GM12872 (cell line): ENCODE data around the gene TACR3.

Experiments used
- TF ChIP-seq, protein P1 (sequence below): IDR thresholded peaks from 3 replicates; pipeline ENCODE4 v1.5.1; 2011; ENCODE audit warnings: low read depth, mild to moderate bottlenecking, low read length, moderate library complexity; ENCODE audit not compliant: insufficient read depth

The TACR3 gene, protein sequence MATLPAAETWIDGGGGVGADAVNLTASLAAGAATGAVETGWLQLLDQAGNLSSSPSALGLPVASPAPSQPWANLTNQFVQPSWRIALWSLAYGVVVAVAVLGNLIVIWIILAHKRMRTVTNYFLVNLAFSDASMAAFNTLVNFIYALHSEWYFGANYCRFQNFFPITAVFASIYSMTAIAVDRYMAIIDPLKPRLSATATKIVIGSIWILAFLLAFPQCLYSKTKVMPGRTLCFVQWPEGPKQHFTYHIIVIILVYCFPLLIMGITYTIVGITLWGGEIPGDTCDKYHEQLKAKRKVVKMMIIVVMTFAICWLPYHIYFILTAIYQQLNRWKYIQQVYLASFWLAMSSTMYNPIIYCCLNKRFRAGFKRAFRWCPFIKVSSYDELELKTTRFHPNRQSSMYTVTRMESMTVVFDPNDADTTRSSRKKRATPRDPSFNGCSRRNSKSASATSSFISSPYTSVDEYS

DNA sequence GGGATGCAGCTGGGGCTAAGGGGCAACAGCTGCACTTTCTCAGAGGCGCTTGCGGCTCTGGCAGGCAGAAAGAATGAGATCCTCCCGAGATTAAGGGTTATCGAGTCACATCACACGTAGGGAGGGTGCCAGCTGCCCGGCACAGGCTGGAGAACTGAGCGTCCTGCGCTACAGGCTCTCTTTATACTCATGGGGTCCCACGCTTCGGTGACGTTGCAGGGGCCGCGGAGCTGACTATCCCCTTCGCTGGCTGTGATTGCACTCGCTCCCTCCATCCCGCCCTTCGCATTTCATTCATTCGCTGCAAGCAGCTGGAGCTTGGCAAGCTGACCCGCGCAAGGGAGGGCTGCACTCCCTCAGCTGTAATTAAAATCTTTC is at the start of gene TACR3:
TACR3 (minus strand) TSS at position 156 of the 378 bp plus-strand sequence. CDS start 310 bp downstream, outside the sequence.
- TF ChIP-seq, protein P1, sequence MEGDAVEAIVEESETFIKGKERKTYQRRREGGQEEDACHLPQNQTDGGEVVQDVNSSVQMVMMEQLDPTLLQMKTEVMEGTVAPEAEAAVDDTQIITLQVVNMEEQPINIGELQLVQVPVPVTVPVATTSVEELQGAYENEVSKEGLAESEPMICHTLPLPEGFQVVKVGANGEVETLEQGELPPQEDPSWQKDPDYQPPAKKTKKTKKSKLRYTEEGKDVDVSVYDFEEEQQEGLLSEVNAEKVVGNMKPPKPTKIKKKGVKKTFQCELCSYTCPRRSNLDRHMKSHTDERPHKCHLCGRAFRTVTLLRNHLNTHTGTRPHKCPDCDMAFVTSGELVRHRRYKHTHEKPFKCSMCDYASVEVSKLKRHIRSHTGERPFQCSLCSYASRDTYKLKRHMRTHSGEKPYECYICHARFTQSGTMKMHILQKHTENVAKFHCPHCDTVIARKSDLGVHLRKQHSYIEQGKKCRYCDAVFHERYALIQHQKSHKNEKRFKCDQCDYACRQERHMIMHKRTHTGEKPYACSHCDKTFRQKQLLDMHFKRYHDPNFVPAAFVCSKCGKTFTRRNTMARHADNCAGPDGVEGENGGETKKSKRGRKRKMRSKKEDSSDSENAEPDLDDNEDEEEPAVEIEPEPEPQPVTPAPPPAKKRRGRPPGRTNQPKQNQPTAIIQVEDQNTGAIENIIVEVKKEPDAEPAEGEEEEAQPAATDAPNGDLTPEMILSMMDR: no peak

DNA sequence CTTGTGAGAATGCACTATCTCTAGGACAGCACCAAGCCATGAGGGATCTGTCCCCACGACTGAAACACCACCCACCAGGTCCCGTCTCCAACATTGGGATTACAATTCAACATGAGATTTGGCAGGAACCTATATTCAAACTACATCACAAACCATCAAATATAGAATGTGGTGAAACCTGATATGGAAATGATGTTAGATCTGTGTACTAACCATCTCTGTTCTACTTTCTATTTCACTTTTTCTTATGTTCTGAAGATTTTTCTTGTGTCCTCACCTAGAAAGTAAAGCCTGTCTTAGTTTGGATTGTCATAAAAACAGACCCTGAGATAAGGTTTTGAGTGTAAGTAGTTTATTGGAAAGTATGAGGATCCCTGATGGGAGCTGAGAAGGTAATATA is 37.8 kb upstream of the TACR3 start:
- TF ChIP-seq, protein P1: no peak

DNA sequence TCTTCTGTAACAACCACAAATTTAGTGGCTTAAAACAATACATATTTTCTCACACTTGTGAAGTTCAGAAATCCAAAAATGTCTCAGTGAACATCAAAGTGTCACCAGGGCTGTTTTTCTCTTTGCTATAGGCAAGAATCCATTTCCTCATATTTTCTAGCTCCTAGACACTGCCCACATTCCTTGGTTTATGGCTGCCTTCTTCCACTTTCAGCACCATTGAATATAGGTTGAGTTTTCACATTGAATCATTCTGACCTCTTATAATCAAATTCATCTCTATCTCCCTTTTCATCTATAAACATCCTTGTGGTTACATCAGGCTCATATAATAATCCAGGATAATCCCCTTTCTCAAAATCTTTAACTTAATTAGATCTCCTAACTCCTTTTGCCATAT is 37.0 kb upstream of the TACR3 start:
- TF ChIP-seq, protein P1: no peak

DNA sequence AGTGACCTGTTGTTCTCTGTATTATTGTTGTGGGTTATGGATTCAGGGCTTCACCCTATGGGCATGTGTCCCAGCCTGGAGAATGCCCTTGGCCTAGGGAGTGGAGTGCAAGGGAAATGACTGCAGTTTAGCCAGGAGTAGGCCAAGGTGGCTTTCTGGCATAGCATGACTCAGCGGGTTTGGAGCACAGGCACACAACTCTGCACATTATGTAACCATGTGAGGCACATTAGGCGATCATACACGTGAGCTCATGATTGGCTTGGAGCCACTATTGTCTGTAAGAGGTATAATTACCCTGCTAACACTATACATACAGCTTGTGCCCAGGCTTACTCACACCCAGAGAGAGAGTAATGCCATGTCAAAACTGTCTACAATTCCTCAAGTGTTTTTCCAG is 35.1 kb upstream of the TACR3 start:
- TF ChIP-seq, protein P1: no peak

DNA sequence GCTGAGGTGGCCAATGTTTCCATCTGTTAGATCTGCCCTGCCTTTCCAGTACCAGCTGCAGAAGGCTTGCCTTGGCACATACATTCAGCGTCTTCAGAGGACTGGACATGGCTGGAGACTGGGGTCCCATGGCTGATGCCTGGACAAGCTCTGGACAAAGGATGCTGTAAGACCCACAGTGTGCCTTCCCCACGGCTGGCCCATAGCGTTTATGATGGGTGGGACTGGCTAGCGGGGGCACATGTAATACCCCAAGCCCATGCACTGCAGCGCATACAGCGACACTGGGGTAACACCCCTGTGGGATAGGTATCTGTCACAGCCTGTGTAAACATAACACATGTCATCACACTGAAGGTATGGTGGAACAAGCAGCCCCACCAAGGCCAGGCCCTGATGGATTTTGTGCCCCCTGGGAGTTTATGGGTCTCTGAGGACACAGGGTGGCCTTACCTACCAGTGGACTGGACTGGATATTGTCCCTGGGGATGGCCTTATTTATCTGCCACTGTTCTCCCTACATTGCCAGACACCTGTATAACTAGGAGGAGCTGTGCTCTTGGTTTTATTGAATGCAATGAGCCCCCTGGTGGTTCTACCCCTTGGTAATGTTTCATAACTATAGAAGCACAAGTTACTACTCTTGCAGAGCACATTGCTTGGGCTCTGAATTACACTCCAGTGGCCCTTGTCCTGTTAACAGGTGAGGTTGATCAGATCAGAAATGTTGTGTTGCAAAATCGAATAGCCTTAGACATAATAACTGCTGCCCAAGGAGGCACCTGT is 34.3 kb upstream of the TACR3 start:
- TF ChIP-seq, protein P1: no peak

DNA sequence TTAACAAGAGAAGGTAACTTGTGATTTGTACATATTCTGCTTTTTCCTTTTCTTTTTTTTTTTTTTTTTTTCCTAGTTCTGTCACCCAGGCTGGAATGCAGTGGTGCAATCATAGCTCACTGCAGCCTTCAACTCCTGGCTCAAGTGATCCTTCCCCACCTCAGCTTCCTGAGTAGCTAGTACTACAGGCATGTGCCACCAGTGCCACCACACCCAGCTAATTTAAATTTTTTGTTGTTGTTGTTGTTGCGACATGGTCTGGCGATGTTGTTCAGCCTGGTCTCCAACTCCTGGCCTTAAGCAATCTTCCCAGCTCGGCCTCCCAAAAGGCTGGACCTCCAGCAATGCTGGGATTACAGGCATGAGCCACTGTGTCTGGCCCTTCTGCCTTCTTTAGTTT is 1.5 kb upstream of the TACR3 start:
- TF ChIP-seq, protein P1: no peak

DNA sequence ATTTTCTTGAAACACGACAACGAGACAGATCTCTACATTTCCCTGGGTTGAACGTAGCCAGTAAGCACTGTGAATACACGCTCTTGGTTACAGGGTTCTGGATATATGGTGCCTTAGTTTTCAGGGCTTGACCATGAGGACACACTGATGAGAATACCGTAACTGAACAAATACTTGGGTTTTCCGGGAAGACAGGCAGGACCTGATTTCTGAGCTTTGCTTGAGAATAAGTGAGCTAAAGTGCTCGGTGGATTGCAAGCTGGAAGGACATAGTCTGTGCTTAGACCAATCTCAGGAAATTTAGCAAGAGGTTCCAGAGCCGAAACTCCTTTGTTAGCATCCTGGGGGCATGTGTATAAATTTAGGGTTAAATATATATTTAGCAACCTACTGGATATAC is 876 bp upstream of the TACR3 start:
- TF ChIP-seq, protein P1: no peak
